Fibroblast of lung (primary cell): ENCODE results near the gene SCYL1. TPM values are rescaled to one million over a fixed set of nuclear protein-coding genes. Genes with fewer than 3 reads are reported as not detected.

Experiments used
- DNase-seq, 2 donors: peaks; one replicate each; pipeline versions ENCODE4 v3.0.0 to v3.0.0-alpha.2; 2010; ENCODE audit warnings: low read depth in 2 of 2
- H2AFZ ChIP-seq: 2 replicates; pipeline ENCODE4 v1.5.1; 2012; ENCODE audit warnings: low read length, control low read depth, inconsistent platforms
- H3K27ac ChIP-seq: 2 replicates; pipeline ENCODE4 v1.5.1; 2011; ENCODE audit warnings: low read length, control low read depth; ENCODE audit not compliant: insufficient read depth
- H3K27me3 ChIP-seq: 2 replicates; pipeline ENCODE4 v1.5.1; 2011; ENCODE audit warnings: mild to moderate bottlenecking, low read length; ENCODE audit not compliant: control insufficient read depth, insufficient read depth
- H3K36me3 ChIP-seq: 2 replicates; pipeline ENCODE4 v1.5.1; 2011; ENCODE audit warnings: low read length; ENCODE audit not compliant: control insufficient read depth, insufficient read depth
- H3K4me1 ChIP-seq: 2 replicates; pipeline ENCODE4 v1.5.1; 2011; ENCODE audit warnings: low read length; ENCODE audit not compliant: control insufficient read depth, insufficient read depth; ENCODE audit errors: extremely low read depth
- H3K4me2 ChIP-seq: 2 replicates; pipeline ENCODE4 v1.5.1; 2011; ENCODE audit warnings: low read length, control low read depth; ENCODE audit not compliant: insufficient read depth; ENCODE audit errors: extremely low read depth
- H3K4me3 ChIP-seq, 4 experiments: fragments of 200-600 bp in 1 of 4; sonication (generic) in 1 of 4; replicated peaks in 1 of 4; 2 replicates each; pipeline ENCODE4 v1.5.1; 2011 to 2016; ENCODE audit warnings: low read length in 4 of 4, low read depth in 3 of 4, mild to moderate bottlenecking in 3 of 4, control low read depth in 2 of 4, inconsistent platforms in 1 of 4, mixed read lengths in 1 of 4; ENCODE audit not compliant: insufficient read depth in 1 of 4; ENCODE audit errors: control extremely low read depth in 1 of 4
- H3K79me2 ChIP-seq: 2 replicates; pipeline ENCODE4 v1.5.1; 2012; ENCODE audit warnings: mild to moderate bottlenecking, low read length, inconsistent platforms; ENCODE audit not compliant: control insufficient read depth, insufficient read depth
- H3K9ac ChIP-seq: 2 replicates; pipeline ENCODE4 v1.5.1; 2011; ENCODE audit warnings: mild to moderate bottlenecking, low read length, control low read depth; ENCODE audit not compliant: insufficient read depth
- H3K9me3 ChIP-seq: 2 replicates; pipeline ENCODE4 v1.5.1; 2012; ENCODE audit warnings: low read depth, low read length; ENCODE audit not compliant: control insufficient read depth, insufficient read depth
- H4K20me1 ChIP-seq: 2 replicates; pipeline ENCODE4 v1.5.1; 2011; ENCODE audit warnings: low read length; ENCODE audit not compliant: control insufficient read depth, insufficient read depth; ENCODE audit errors: extremely low read depth
- EZH2 ChIP-seq: IDR thresholded peaks from 2 replicates; pipeline ENCODE4 v1.5.1; 2012; ENCODE audit warnings: low read length, control low read depth, mild to moderate bottlenecking; ENCODE audit errors: missing control alignments
- polyA minus RNA-seq: library from RNA; depleted of rRNA, polyadenylated mRNA; stranded (reverse); fragments of >200 nt; gene quantifications from 2 replicates; pipeline ENCODE4 v1.2.3, GENCODE V29; 2011; ENCODE audit warnings: low replicate concordance
- polyA plus RNA-seq, 2 donors: library from polyadenylated mRNA; depleted of rRNA in 1 of 2; stranded (reverse) in 1 of 2; unstranded in 1 of 2; fragments of >200 nt; gene quantifications; 2 replicates each; pipeline ENCODE4 v1.2.1, GENCODE V29; 2011 to 2012; ENCODE audit warnings: missing spikeins in 1 of 2
- total RNA-seq: library from RNA; depleted of rRNA; stranded (reverse); fragments of >200 nt; gene quantifications from 2 replicates; pipeline ENCODE4 v1.2.1, GENCODE V29; 2014
- TF ChIP-seq, protein P1 (sequence below), 2 donors: IDR thresholded peaks in 1 of 2; conservative IDR thresholded peaks in 1 of 2; 1 replicate in 1 of 2; 2 replicates in 1 of 2; pipeline ENCODE4 v1.5.1; 2011 to 2012; ENCODE audit warnings: low read length in 2 of 2, control low read depth in 1 of 2, inconsistent platforms in 1 of 2, low read depth in 1 of 2, mild to moderate bottlenecking in 1 of 2

The SCYL1 gene
- total RNA-seq (73.2 and 84.6 TPM in 2 replicates), polyA plus RNA-seq (58.2 and 62.3 TPM in 2 replicates), polyA minus RNA-seq (160 and 182 TPM in 2 replicates)
- 71.8 and 83.3 TPM in 2 replicates for polyA plus RNA-seq (2012)

GRCh38 chr11:65524741-65525545 lies at the start of gene SCYL1:
Gene SCYL1, plus strand, starts transcription at chr11:65525083. Its CDS starts 71 bp downstream, at chr11:65525154.
- H3K4me1 ChIP-seq, result peaks cover 8% of the 10 kb centered on the region
- TF ChIP-seq EZH2, result no peak
- TF ChIP-seq, protein P1, sequence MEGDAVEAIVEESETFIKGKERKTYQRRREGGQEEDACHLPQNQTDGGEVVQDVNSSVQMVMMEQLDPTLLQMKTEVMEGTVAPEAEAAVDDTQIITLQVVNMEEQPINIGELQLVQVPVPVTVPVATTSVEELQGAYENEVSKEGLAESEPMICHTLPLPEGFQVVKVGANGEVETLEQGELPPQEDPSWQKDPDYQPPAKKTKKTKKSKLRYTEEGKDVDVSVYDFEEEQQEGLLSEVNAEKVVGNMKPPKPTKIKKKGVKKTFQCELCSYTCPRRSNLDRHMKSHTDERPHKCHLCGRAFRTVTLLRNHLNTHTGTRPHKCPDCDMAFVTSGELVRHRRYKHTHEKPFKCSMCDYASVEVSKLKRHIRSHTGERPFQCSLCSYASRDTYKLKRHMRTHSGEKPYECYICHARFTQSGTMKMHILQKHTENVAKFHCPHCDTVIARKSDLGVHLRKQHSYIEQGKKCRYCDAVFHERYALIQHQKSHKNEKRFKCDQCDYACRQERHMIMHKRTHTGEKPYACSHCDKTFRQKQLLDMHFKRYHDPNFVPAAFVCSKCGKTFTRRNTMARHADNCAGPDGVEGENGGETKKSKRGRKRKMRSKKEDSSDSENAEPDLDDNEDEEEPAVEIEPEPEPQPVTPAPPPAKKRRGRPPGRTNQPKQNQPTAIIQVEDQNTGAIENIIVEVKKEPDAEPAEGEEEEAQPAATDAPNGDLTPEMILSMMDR (conservative IDR thresholded peaks at IDR 0.05 in 1 of 2, IDR thresholded peaks at IDR 0.05 in 1 of 2; ENCODE audit: low read depth in 1 of 2, low read length in 2 of 2), result no peak
- H3K79me2 ChIP-seq, result peaks cover 25% of the 10 kb centered on the region
- no peaks in the 10 kb centered on the region for H4K20me1 ChIP-seq
- peak; percentile 71 to 87 for DNase-seq
- peak within 1 kb of the TSS; percentile 88 for H3K4me2 ChIP-seq
- H3K27me3 ChIP-seq, result no peaks in the 10 kb centered on the region
- peak within 1 kb of the TSS; percentile 91 for H2AFZ ChIP-seq
- H3K36me3 ChIP-seq, result peaks cover 8% of the 10 kb centered on the region
- peak within 1 kb of the TSS; percentile 94 for H3K9ac ChIP-seq
- H3K4me3 ChIP-seq, result peak within 1 kb of the TSS; percentile 64 to 91 (median 86)
- H3K9me3 ChIP-seq, result no peaks in the 10 kb centered on the region
- peak within 1 kb of the TSS; percentile 70 for H3K27ac ChIP-seq

DNA sequence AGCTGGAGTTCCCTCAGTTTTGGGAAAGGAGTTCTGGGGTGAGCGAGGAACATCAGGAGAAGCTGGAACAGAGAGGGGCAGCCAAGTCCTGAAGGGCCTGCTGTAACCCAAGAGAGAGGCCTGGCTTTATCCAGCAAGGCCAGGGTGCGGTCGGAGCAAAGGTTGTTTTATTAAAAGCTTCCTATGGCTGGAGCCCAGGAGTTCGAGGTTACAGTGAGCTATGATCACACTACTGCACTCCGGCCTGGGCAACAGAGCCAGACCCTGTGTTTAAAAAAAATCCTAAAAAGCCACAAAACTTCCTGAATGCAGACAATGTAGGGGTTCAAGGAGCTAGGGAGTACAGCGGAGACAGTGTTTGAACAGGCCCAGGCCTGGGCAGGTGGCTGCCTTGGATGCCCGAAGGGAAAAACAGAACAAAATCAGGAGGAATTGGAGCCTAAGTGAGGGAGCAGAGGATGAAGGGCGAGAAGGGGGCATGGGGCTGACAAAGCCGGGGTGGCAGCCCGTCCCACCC lies 48.2 kb upstream of the SCYL1 start:
- Histone ChIP-seq H3K9ac (peak overlapping the region; percentile 99), H3K27ac (peak overlapping the region; percentile 99), H3K27me3 (no peaks in the 10 kb centered on the region), H3K4me1 (peaks cover 29% of the 10 kb centered on the region), H3K9me3 (no peaks in the 10 kb centered on the region), H4K20me1 (no peaks in the 10 kb centered on the region), H3K79me2 (peaks cover 54% of the 10 kb centered on the region), H3K4me2 (peak overlapping the region; percentile 76), H2AFZ (no peak overlapping the region), H3K4me3 (peak overlapping the region; percentile 43 to 85 (median 70)), H3K36me3 (no peaks in the 10 kb centered on the region)
- TF ChIP-seq EZH2, result no peak
- TF ChIP-seq, protein P1 (conservative IDR thresholded peaks at IDR 0.05 in 1 of 2, IDR thresholded peaks at IDR 0.05 in 1 of 2; ENCODE audit: low read depth in 1 of 2, low read length in 2 of 2), result no peak
- DNase-seq, result peak in 1 of 2 donors; percentile 49

- peak overlapping the region; percentile 89 for H3K4me2 ChIP-seq
- H4K20me1 ChIP-seq, result no peaks in the 10 kb centered on the region
- peak; percentile 89 to 93 for DNase-seq
- H3K4me3 ChIP-seq, result peak overlapping the region; percentile 43 to 85 (median 70)
- H2AFZ ChIP-seq, result no peak overlapping the region
- no peaks in the 10 kb centered on the region for H3K27me3 ChIP-seq
- peaks cover 27% of the 10 kb centered on the region for H3K4me1 ChIP-seq
- TF ChIP-seq, protein P1 (conservative IDR thresholded peaks at IDR 0.05 in 1 of 2, IDR thresholded peaks at IDR 0.05 in 1 of 2; ENCODE audit: low read depth in 1 of 2, low read length in 2 of 2), result no peak
- no peak for TF ChIP-seq EZH2
- peak overlapping the region; percentile 99 for H3K27ac ChIP-seq
- peak overlapping the region; percentile 99 for H3K9ac ChIP-seq
- H3K79me2 ChIP-seq, result peaks cover 50% of the 10 kb centered on the region
- no peaks in the 10 kb centered on the region for H3K9me3 ChIP-seq
- H3K36me3 ChIP-seq, result no peaks in the 10 kb centered on the region
Measured at GRCh38 chr11:65477149-65477965, 47.5 kb upstream of the SCYL1 start.
